Mesendoderm (in vitro differentiated cells): ENCODE measurements around the gene S1PR5.
"Not testable (repeated sequence)": the region's sequence is repeated elsewhere in the genome, so short reads cannot be mapped to it uniquely, and the experiment has no call there.

Experiments used
- DNase-seq: peaks from one replicate; pipeline ENCODE4 v3.0.0; 2013
- H2AK5ac ChIP-seq: 2 replicates; pipeline ENCODE4 v1.6.1; 2013; ENCODE audit warnings: low read length, inconsistent platforms
- H2BK120ac ChIP-seq: 2 replicates; pipeline ENCODE4 v1.6.1; 2013; ENCODE audit warnings: low read depth, mild to moderate bottlenecking, low read length, moderate library complexity, mixed read lengths
- H2BK15ac ChIP-seq: replicated peaks from 2 replicates; pipeline ENCODE4 v1.6.1; 2013; ENCODE audit warnings: low read depth, mild to moderate bottlenecking, moderate library complexity
- H2BK5ac ChIP-seq: 2 replicates; pipeline ENCODE4 v1.6.1; 2013; ENCODE audit warnings: low read length, inconsistent platforms
- H3K18ac ChIP-seq: 2 replicates; pipeline ENCODE4 v1.6.1; 2013; ENCODE audit warnings: mild to moderate bottlenecking, low read length, mixed read lengths
- H3K23ac ChIP-seq: one replicate; pipeline ENCODE4 v1.6.1; 2013; ENCODE audit warnings: low read length
- H3K27ac ChIP-seq: 2 replicates; pipeline ENCODE4 v1.5.1; 2013; ENCODE audit warnings: low read depth, mild to moderate bottlenecking, inconsistent platforms, low read length, moderate library complexity
- H3K27me3 ChIP-seq: 2 replicates; pipeline ENCODE4 v1.6.1; 2013; ENCODE audit warnings: low read length, control low read depth, mild to moderate bottlenecking, inconsistent platforms; ENCODE audit not compliant: insufficient read depth, poor library complexity
- H3K36me3 ChIP-seq: 2 replicates; pipeline ENCODE4 v1.6.1; 2013; ENCODE audit warnings: low read length, inconsistent platforms; ENCODE audit not compliant: control insufficient read depth, insufficient read depth
- H3K4ac ChIP-seq: one replicate; pipeline ENCODE4 v1.6.1; 2013; ENCODE audit warnings: low read depth, mild to moderate bottlenecking, low read length, moderate library complexity
- H3K4me1 ChIP-seq: 2 replicates; pipeline ENCODE4 v1.6.1; 2013; ENCODE audit warnings: low read depth, low read length, inconsistent platforms; ENCODE audit not compliant: control insufficient read depth
- H3K4me2 ChIP-seq: 2 replicates; pipeline ENCODE4 v1.6.1; 2013; ENCODE audit warnings: low read length
- H3K4me3 ChIP-seq: 2 replicates; pipeline ENCODE4 v1.5.1; 2013; ENCODE audit warnings: mild to moderate bottlenecking, low read length
- H3K56ac ChIP-seq: one replicate; pipeline ENCODE4 v1.6.1; 2013; ENCODE audit warnings: low read length
- H3K79me1 ChIP-seq: 2 replicates; pipeline ENCODE4 v1.6.1; 2013; ENCODE audit warnings: low read length, inconsistent platforms
- H3K79me2 ChIP-seq: 2 replicates; pipeline ENCODE4 v1.6.1; 2013; ENCODE audit warnings: mild to moderate bottlenecking, low read length; ENCODE audit not compliant: control insufficient read depth, insufficient read depth
- H3K9ac ChIP-seq: 2 replicates; pipeline ENCODE4 v1.6.1; 2013; ENCODE audit warnings: low read length, inconsistent platforms
- H4K5ac ChIP-seq: one replicate; pipeline ENCODE4 v1.6.1; 2013; ENCODE audit warnings: low read length
- H4K8ac ChIP-seq: one replicate; pipeline ENCODE4 v1.6.1; 2013; ENCODE audit warnings: low read depth, mild to moderate bottlenecking, control low read depth, low read length, moderate library complexity
- WGBS: extraction: QIAGEN DNeasy Blood & Tissue Kit; methylation state at CpG from one replicate; pipeline ENCODE4 v1.1.7; 2013; ENCODE audit warnings: low lambda C conversion rate, missing lambda C conversion rate; ENCODE audit not compliant: insufficient coverage; ENCODE audit errors: extremely low coverage; 5-methylcytosine and 5-hydroxymethylcytosine counted together

S1PR5 gene

GRCh38 chr19:10535613-10536012, 18.4 kb upstream of the S1PR5 start:
- Histone ChIP-seq H3K4me3 (no peak overlapping the region), H3K79me1 (no peaks in the 10 kb centered on the region), H3K18ac (no peak overlapping the region), H2BK15ac (no peak overlapping the region), H3K27me3 (no peaks in the 10 kb centered on the region), H2AK5ac (no peak overlapping the region), H3K56ac (no peak overlapping the region), H3K4ac (no peak overlapping the region), H4K5ac (no peak overlapping the region), H3K27ac (no peak overlapping the region), H3K9ac (no peak overlapping the region), H3K4me1 (no peaks in the 10 kb centered on the region), H4K8ac (no peak overlapping the region), H3K4me2 (no peak overlapping the region), H3K79me2 (no peaks in the 10 kb centered on the region), H3K36me3 (no peaks in the 10 kb centered on the region), H3K23ac (no peak overlapping the region), H2BK5ac (no peak overlapping the region), H2BK120ac (no peak overlapping the region)
- WGBS: no CpG with 5 or more reads among the region's 6 CpGs
- DNase-seq: no peak

DNA sequence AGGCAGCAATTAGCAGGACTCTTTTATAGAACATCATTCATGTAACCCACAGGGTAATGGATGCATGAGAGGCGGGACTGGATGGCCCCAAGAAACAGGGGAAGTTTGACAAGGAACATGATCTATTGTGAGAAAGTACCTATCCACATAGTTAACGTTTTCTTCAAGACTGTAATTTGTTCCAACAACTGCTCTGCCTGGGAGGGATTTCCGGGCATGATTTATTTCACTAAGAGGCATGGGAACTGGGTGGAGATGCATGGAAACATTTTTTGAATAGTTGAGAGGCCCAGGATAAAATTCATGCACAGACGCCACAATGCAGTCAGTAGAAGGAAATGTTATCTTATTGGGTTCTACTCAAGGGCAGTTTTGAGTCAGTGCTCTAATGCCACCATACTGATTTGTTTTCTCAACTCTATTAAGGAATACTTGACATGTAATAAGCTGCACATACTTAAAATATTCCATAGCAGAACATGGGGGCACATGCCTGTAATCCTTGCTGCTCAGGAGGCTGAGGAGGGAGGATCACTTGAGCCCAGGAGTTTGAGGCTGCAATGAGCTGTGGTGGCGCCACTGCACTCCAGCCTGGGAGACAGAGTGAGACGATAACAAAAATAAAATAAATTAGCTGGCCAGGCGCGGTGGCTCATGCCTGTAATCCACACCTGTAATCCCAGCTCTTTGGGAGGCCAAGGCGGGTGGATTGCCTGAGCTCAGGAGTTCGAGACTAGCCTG, 16.6 kb upstream of the S1PR5 start:
- DNase-seq: no peak

GRCh38 chr19:10532457-10532856, 15.2 kb upstream of the S1PR5 start:
- Histone ChIP-seq H4K5ac (no peak overlapping the region), H3K79me2 (no peaks in the 10 kb centered on the region), H4K8ac (no peak overlapping the region), H2BK5ac (no peak overlapping the region), H3K23ac (no peak overlapping the region), H3K27me3 (no peaks in the 10 kb centered on the region), H3K9ac (no peak overlapping the region), H3K79me1 (no peaks in the 10 kb centered on the region), H2AK5ac (no peak overlapping the region), H3K56ac (no peak overlapping the region), H3K4ac (no peak overlapping the region), H2BK15ac (no peak overlapping the region), H2BK120ac (no peak overlapping the region), H3K4me3 (no peak overlapping the region), H3K36me3 (no peaks in the 10 kb centered on the region), H3K27ac (no peak overlapping the region), H3K4me1 (no peaks in the 10 kb centered on the region), H3K18ac (no peak overlapping the region), H3K4me2 (no peak overlapping the region)
- no peak for DNase-seq
- WGBS: no CpG with 5 or more reads among the region's 1 CpG

More for the DNA sequence above, 16.6 kb upstream of the S1PR5 start:
- Histone ChIP-seq H4K8ac (no peak overlapping the region), H3K4me1 (no peaks in the 10 kb centered on the region), H3K79me1 (no peaks in the 10 kb centered on the region), H3K9ac (no peak overlapping the region), H2BK15ac (no peak overlapping the region), H3K4me3 (no peak overlapping the region), H3K27ac (no peak overlapping the region), H3K27me3 (no peaks in the 10 kb centered on the region), H3K56ac (no peak overlapping the region), H4K5ac (no peak overlapping the region), H2BK5ac (no peak overlapping the region), H3K36me3 (no peaks in the 10 kb centered on the region), H2BK120ac (no peak overlapping the region), H3K4me2 (no peak overlapping the region), H3K18ac (no peak overlapping the region), H2AK5ac (no peak overlapping the region), H3K79me2 (no peaks in the 10 kb centered on the region), H3K23ac (no peak overlapping the region), H3K4ac (no peak overlapping the region)
- no CpG with 5 or more reads among the region's 10 CpGs for WGBS

DNA sequence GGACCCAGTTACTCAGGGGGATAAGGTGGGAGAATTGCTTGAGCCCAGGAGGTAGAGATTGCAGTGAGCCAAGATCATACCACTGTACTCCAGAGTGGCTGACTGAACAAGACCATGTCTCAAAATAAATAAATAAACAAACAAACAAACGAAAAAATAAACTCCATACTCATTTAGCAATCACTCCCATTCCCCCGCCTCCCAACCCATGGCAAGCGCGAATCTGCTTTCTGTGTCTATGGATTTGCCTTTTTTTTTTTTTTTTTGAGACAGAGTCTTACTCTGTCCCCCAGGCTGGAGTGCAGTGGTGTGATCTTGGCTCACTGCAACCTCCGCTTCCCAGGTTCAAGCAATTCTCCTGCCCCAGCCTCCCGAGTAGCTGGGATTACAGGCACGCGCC, 9.6 kb upstream of the S1PR5 start:
- H3K4me1 ChIP-seq, H2BK120ac ChIP-seq, H3K56ac ChIP-seq, H2AK5ac ChIP-seq, H3K4me2 ChIP-seq, H2BK15ac ChIP-seq, H3K36me3 ChIP-seq, H4K8ac ChIP-seq, H3K27me3 ChIP-seq, DNase-seq, H4K5ac ChIP-seq, H3K27ac ChIP-seq, H3K79me2 ChIP-seq, H3K4ac ChIP-seq, H2BK5ac ChIP-seq, H3K23ac ChIP-seq, H3K18ac ChIP-seq, H3K4me3 ChIP-seq, H3K9ac ChIP-seq, H3K79me1 ChIP-seq: not testable (repeated sequence)
- no CpG with 5 or more reads among the region's 8 CpGs for WGBS

- H3K9ac ChIP-seq: no peak overlapping the region
- H2BK15ac ChIP-seq: no peak overlapping the region
- no peak overlapping the region for H4K5ac ChIP-seq
- no peak overlapping the region for H3K4me2 ChIP-seq
- no peak overlapping the region for H3K23ac ChIP-seq
- no peaks in the 10 kb centered on the region for H3K36me3 ChIP-seq
- WGBS: no CpG with 5 or more reads among the region's 7 CpGs
- no peak overlapping the region for H3K18ac ChIP-seq
- H2BK120ac ChIP-seq: no peak overlapping the region
- H2BK5ac ChIP-seq: no peak overlapping the region
- no peak overlapping the region for H3K4ac ChIP-seq
- no peak for DNase-seq
- no peaks in the 10 kb centered on the region for H3K79me1 ChIP-seq
- H3K4me3 ChIP-seq: no peak overlapping the region
- H2AK5ac ChIP-seq: no peak overlapping the region
- H3K4me1 ChIP-seq: no peaks in the 10 kb centered on the region
- no peaks in the 10 kb centered on the region for H3K27me3 ChIP-seq
- H3K27ac ChIP-seq: no peak overlapping the region
- no peaks in the 10 kb centered on the region for H3K79me2 ChIP-seq
- no peak overlapping the region for H3K56ac ChIP-seq
- H4K8ac ChIP-seq: no peak overlapping the region
Observed at GRCh38 chr19:10525636-10526035, 8.4 kb upstream of the S1PR5 start.

DNA sequence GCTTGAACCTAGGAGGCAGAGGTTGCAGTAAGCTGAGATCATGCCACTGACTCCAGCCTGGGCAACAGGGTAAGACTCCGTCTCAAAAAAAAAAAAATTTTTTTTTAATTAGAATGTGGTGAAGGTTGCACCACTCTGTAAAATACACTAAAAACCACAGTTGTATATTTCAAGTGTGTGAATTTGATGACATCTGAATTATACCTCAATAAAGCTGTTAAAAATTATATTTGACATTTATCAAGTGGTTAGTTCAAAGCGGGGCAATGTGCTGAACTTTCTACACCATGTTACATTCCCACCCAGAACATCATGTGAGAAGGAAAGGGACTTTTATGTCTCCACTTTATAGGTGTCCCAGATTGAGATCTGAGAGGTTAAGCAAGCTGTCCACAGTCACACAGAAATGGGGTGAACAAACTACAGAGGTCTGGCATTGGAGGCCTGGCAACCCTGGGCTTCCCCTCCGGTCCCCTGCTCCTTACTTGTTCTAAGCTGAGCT, 5.9 kb upstream of the S1PR5 start:
- no peak overlapping the region for H2AK5ac ChIP-seq
- no peak overlapping the region for H4K5ac ChIP-seq
- H3K18ac ChIP-seq: no peak overlapping the region
- H3K27me3 ChIP-seq: no peaks in the 10 kb centered on the region
- no peak overlapping the region for H2BK5ac ChIP-seq
- H3K4me2 ChIP-seq: no peak overlapping the region
- DNase-seq: no peak
- H4K8ac ChIP-seq: no peak overlapping the region
- H2BK120ac ChIP-seq: no peak overlapping the region
- no peak overlapping the region for H3K56ac ChIP-seq
- H3K79me1 ChIP-seq: no peaks in the 10 kb centered on the region
- H3K4me3 ChIP-seq: no peak overlapping the region
- no peak overlapping the region for H2BK15ac ChIP-seq
- H3K23ac ChIP-seq: no peak overlapping the region
- no peak overlapping the region for H3K9ac ChIP-seq
- no peaks in the 10 kb centered on the region for H3K79me2 ChIP-seq
- WGBS: no CpG with 5 or more reads among the region's 3 CpGs
- H3K27ac ChIP-seq: no peak overlapping the region
- H3K36me3 ChIP-seq: no peaks in the 10 kb centered on the region
- peaks cover 2% of the 10 kb centered on the region for H3K4me1 ChIP-seq
- H3K4ac ChIP-seq: no peak overlapping the region
